Choroid plexus epithelial cell (primary cell): ENCODE results near the gene DGKG.

Experiments
- DNase-seq: peaks from one replicate; pipeline ENCODE4 v3.0.0-alpha.2; 2010; ENCODE audit warnings: low read depth
- H3K4me3 ChIP-seq: 2 replicates; pipeline ENCODE4 v1.5.1; 2011; ENCODE audit warnings: low read depth, mild to moderate bottlenecking, control low read depth, low read length, moderate library complexity
- TF ChIP-seq, protein P1 (sequence below): conservative IDR thresholded peaks from 2 replicates; pipeline ENCODE4 v1.5.1; 2011; ENCODE audit warnings: low read depth, mild to moderate bottlenecking, control low read depth, inconsistent platforms, low read length, moderate library complexity

The DGKG gene

GRCh38 chr3:186381424-186382216 lies 19.6 kb upstream of the DGKG start:
- TF ChIP-seq, protein P1, sequence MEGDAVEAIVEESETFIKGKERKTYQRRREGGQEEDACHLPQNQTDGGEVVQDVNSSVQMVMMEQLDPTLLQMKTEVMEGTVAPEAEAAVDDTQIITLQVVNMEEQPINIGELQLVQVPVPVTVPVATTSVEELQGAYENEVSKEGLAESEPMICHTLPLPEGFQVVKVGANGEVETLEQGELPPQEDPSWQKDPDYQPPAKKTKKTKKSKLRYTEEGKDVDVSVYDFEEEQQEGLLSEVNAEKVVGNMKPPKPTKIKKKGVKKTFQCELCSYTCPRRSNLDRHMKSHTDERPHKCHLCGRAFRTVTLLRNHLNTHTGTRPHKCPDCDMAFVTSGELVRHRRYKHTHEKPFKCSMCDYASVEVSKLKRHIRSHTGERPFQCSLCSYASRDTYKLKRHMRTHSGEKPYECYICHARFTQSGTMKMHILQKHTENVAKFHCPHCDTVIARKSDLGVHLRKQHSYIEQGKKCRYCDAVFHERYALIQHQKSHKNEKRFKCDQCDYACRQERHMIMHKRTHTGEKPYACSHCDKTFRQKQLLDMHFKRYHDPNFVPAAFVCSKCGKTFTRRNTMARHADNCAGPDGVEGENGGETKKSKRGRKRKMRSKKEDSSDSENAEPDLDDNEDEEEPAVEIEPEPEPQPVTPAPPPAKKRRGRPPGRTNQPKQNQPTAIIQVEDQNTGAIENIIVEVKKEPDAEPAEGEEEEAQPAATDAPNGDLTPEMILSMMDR, result no peak
- no peak overlapping the region for H3K4me3 ChIP-seq
- no peak for DNase-seq

DNA sequence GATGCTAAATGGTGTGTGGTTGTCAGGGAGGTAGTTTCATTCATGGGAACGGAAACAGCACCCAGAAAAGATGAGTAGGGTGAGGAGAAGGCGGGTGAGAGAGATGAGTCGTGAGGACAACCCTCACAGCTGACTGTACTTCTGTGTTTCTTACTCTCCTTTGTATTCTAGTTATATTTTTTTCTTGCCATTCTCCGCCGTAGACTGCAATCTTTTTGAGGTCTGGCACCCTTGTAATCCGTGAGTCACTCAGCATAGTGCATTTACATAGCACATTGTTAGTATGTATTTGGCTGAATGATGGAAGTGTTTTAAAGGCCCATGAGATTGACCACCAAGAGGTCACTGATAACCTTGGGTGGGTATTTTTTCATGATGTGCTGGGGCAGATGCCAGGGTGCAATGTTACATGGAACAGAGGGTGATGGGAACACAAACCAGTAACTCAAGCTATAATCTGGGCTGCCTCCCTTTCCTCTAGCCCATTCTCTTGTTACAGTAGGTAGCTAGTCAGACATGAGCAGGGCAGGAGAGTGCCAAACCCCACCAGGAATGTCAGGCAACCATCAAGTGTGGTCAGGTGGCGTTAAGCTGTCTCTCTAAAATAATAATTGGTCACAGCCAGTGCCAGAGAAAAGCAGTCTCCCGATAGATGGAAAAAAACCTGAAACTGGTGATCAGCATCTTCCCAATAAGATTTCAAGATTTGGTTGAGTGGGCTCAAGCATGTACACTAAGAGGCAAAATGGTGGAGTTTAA lies 18.8 kb upstream of the DGKG start:
- no peak overlapping the region for H3K4me3 ChIP-seq
- TF ChIP-seq, protein P1, result no peak
- DNase-seq, result peak; percentile 11

DNA sequence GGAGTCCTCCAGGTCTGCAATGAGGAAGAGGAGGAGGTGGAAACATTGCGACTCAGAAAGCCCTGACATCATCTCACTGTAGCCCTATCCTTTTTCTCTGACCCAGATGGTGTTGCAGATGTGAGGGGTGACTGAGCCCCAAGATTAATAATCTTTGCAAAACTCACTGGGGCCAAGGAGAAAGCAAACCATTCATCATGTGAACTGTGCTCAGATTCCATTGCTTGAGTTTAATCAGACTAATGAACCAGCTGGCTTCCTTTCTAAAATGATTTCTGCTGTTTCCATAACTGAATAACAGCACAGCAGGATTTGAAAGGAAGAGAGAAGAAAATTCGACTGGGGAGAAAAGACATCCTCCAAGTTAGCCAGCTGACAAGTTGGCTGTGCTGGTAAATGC lies 13.4 kb upstream of the DGKG start:
- TF ChIP-seq, protein P1, result no peak
- H3K4me3 ChIP-seq, result no peak overlapping the region
- no peak for DNase-seq

DNA sequence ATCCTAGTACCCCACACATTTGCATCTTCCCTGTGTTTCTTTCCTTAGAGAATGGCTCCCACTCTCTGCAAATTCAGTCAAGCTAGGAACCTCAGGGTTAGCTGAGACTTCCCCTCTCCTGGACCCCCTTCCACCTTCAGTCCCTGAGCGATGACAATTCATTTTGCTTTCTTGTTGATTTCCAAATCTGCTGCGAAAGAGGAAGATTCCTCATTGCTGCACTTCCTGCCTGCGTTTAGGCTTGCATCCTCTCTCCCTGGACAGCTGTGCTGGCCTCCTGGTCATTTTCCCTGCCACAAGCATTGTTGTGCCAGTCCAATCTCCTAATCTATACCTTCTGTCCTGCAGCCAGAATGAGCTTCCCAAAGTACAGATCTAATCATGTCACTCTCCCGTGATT lies 12.3 kb upstream of the DGKG start:
- TF ChIP-seq, protein P1, result no peak
- H3K4me3 ChIP-seq, result no peak overlapping the region
- no peak for DNase-seq

DNA sequence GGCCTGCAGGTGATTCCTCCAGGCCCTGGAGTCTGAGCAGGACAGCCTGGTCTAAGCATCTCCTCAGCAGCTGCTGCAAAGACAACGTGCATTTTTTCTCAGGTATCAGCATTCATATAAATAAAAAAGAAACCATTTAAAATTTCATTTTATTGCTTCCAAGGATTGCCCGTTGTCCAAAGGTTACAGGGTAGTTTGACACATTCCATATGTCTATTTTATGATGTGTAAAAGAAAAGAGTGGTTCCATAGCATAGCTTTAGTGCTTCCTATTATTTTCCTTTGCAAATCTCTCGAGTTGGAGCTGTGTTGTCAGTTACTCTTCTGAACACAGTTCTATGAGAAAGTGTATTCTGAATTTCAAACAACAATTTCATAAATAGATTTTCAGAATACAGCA lies 7.2 kb upstream of the DGKG start:
- TF ChIP-seq, protein P1, result no peak
- no peak for DNase-seq

GRCh38 chr3:186368717-186369116 lies 6.7 kb upstream of the DGKG start:
- H3K4me3 ChIP-seq, result no peak overlapping the region
- no peak for DNase-seq
- TF ChIP-seq, protein P1, result no peak

More for the DNA sequence above, 7.2 kb upstream of the DGKG start:
- no peak overlapping the region for H3K4me3 ChIP-seq

GRCh38 chr3:186368176-186368575 lies 6.1 kb upstream of the DGKG start:
- DNase-seq, result no peak
- TF ChIP-seq, protein P1, result no peak
- no peak overlapping the region for H3K4me3 ChIP-seq
